ENCODE data around the gene MYCL.
A peak's percentile ranks its signal among the peaks of the same experiment; 100 is the strongest.

MYCL gene

GRCh38 chr1:39901714-39902459, at the start of gene MYCL:
MYCL (minus strand) TSS chr1:39901917; CDS start chr1:39901434, 483 bp downstream.
- TF ChIP-seq CTCF (conservative IDR thresholded peaks at IDR 0.05; ENCODE audit: low read depth, low read length): peak; percentile 64; the same call in 1 of the 2 replicates
- Histone ChIP-seq H3K36me3 (ENCODE audit: insufficient read depth) (no peaks in the 10 kb centered on the region), H4K20me1 (ENCODE audit: insufficient read depth) (no peaks in the 10 kb centered on the region), H3K27ac (no peak within 1 kb of the TSS), H3K27me3 (ENCODE audit: insufficient read depth, low read depth) (peaks cover 22% of the 10 kb centered on the region; the same call in 1 of the 2 replicates), H3K9ac (peak within 1 kb of the TSS; percentile 42; the same call in 1 of the 2 replicates), H3K4me1 (ENCODE audit: low read depth, poor library complexity, severe bottlenecking) (peaks cover 3% of the 10 kb centered on the region), H3K4me3 (IDR thresholded peaks at IDR 0.05; ENCODE audit: insufficient read depth, low read depth, low read length) (no peak within 1 kb of the TSS), H3K4me2 (peak within 1 kb of the TSS; percentile 84), H2AFZ (ENCODE audit: low read depth) (peak within 1 kb of the TSS; percentile 97), H3K79me2 (ENCODE audit: insufficient read depth, low read depth) (no peaks in the 10 kb centered on the region)

- Histone ChIP-seq H3K4me3 (IDR thresholded peaks at IDR 0.05; ENCODE audit: insufficient read depth, low read depth, low read length) (no peak overlapping the region), H2AFZ (ENCODE audit: low read depth) (no peak overlapping the region), H3K9ac (no peak overlapping the region), H3K4me1 (ENCODE audit: low read depth, poor library complexity, severe bottlenecking) (no peaks in the 10 kb centered on the region), H3K4me2 (no peak overlapping the region), H3K36me3 (ENCODE audit: insufficient read depth) (no peaks in the 10 kb centered on the region), H3K79me2 (ENCODE audit: insufficient read depth, low read depth) (no peaks in the 10 kb centered on the region), H3K27me3 (ENCODE audit: insufficient read depth, low read depth) (no peaks in the 10 kb centered on the region), H4K20me1 (ENCODE audit: insufficient read depth) (no peaks in the 10 kb centered on the region), H3K27ac (no peak overlapping the region)
- TF ChIP-seq CTCF (conservative IDR thresholded peaks at IDR 0.05; ENCODE audit: low read depth, low read length): no peak
These were observed 48.2 kb upstream of the MYCL start for GRCh38 chr1:39949891-39950290.

- H3K9ac ChIP-seq: no peak overlapping the region
- no peak overlapping the region for H3K27ac ChIP-seq
- no peaks in the 10 kb centered on the region for H3K79me2 ChIP-seq (ENCODE audit: insufficient read depth, low read depth)
- H3K27me3 ChIP-seq (ENCODE audit: insufficient read depth, low read depth): no peaks in the 10 kb centered on the region
- no peaks in the 10 kb centered on the region for H4K20me1 ChIP-seq (ENCODE audit: insufficient read depth)
- H2AFZ ChIP-seq (ENCODE audit: low read depth): no peak overlapping the region
- H3K36me3 ChIP-seq (ENCODE audit: insufficient read depth): no peaks in the 10 kb centered on the region
- H3K4me3 ChIP-seq (IDR thresholded peaks at IDR 0.05; ENCODE audit: insufficient read depth, low read depth, low read length): no peak overlapping the region
- H3K4me1 ChIP-seq (ENCODE audit: low read depth, poor library complexity, severe bottlenecking): no peaks in the 10 kb centered on the region
- H3K4me2 ChIP-seq: no peak overlapping the region
- no peak for TF ChIP-seq CTCF (conservative IDR thresholded peaks at IDR 0.05; ENCODE audit: low read depth, low read length)
These were observed 45.5 kb upstream of the MYCL start for GRCh38 chr1:39947260-39947659.

GRCh38 chr1:39946216-39946615, 44.5 kb upstream of the MYCL start:
- no peaks in the 10 kb centered on the region for H4K20me1 ChIP-seq (ENCODE audit: insufficient read depth)
- H3K4me2 ChIP-seq: no peak overlapping the region
- H3K9ac ChIP-seq: no peak overlapping the region
- no peak overlapping the region for H3K4me3 ChIP-seq (IDR thresholded peaks at IDR 0.05; ENCODE audit: insufficient read depth, low read depth, low read length)
- H3K27ac ChIP-seq: no peak overlapping the region
- TF ChIP-seq CTCF (conservative IDR thresholded peaks at IDR 0.05; ENCODE audit: low read depth, low read length): no peak
- H3K79me2 ChIP-seq (ENCODE audit: insufficient read depth, low read depth): no peaks in the 10 kb centered on the region
- H3K36me3 ChIP-seq (ENCODE audit: insufficient read depth): no peaks in the 10 kb centered on the region
- H2AFZ ChIP-seq (ENCODE audit: low read depth): no peak overlapping the region
- H3K27me3 ChIP-seq (ENCODE audit: insufficient read depth, low read depth): no peaks in the 10 kb centered on the region
- no peaks in the 10 kb centered on the region for H3K4me1 ChIP-seq (ENCODE audit: low read depth, poor library complexity, severe bottlenecking)

Measured in KMS-11 (cell line).